GM19467 (cell line): ENCODE data around the gene PLCL1.

Experiments used
- ATAC-seq: cut with Tn5 transposase; IDR thresholded peaks from one replicate; pipeline ENCODE4 v1.9.1; 2021; ENCODE audit warnings: mild to moderate bottlenecking, moderate library complexity; ENCODE audit not compliant: unreplicated experiment

Gene PLCL1

GRCh38 chr2:197946562-197946961 is 142.2 kb downstream of the PLCL1 start:
- ATAC-seq = no peak

- no peak for ATAC-seq
Measured at GRCh38 chr2:197947219-197947757, 142.9 kb downstream of the PLCL1 start.

- no peak for ATAC-seq
Measured at GRCh38 chr2:197949224-197949623, 144.8 kb downstream of the PLCL1 start.

GRCh38 chr2:197950006-197950405 is 145.6 kb downstream of the PLCL1 start:
- no peak for ATAC-seq

GRCh38 chr2:197950724-197951123 is 146.3 kb downstream of the PLCL1 start:
- ATAC-seq = no peak

- no peak for ATAC-seq
Measured at GRCh38 chr2:197952540-197953202, 148.3 kb downstream of the PLCL1 start.

- ATAC-seq = no peak
Measured at GRCh38 chr2:197954328-197954727, 149.9 kb downstream of the PLCL1 start.

GRCh38 chr2:197958592-197959150 is 154.3 kb downstream of the PLCL1 start:
- ATAC-seq = no peak

- no peak for ATAC-seq
Measured at GRCh38 chr2:197959383-197959782, 155.0 kb downstream of the PLCL1 start.

- no peak for ATAC-seq
Measured at GRCh38 chr2:197960786-197961185, 156.4 kb downstream of the PLCL1 start.

- no peak for ATAC-seq
Measured at GRCh38 chr2:197964720-197965119, 160.3 kb downstream of the PLCL1 start.

GRCh38 chr2:197965756-197966155 is 161.4 kb downstream of the PLCL1 start:
- no peak for ATAC-seq

GRCh38 chr2:197969391-197969893 is 165.0 kb downstream of the PLCL1 start:
- no peak for ATAC-seq

GRCh38 chr2:197972061-197972460 is 167.7 kb downstream of the PLCL1 start:
- no peak for ATAC-seq

GRCh38 chr2:197972587-197972986 is 168.2 kb downstream of the PLCL1 start:
- ATAC-seq = no peak

GRCh38 chr2:197973772-197974171 is 169.4 kb downstream of the PLCL1 start:
- ATAC-seq = no peak

GRCh38 chr2:197975931-197976519 is 171.6 kb downstream of the PLCL1 start:
- no peak for ATAC-seq

GRCh38 chr2:197978971-197979370 is 174.6 kb downstream of the PLCL1 start:
- no peak for ATAC-seq

- no peak for ATAC-seq
Measured at GRCh38 chr2:197982565-197982964, 178.2 kb downstream of the PLCL1 start.

- ATAC-seq = no peak
Measured at GRCh38 chr2:197985029-197985638, 180.7 kb downstream of the PLCL1 start.

- no peak for ATAC-seq
Measured at GRCh38 chr2:197986977-197987376, 182.6 kb downstream of the PLCL1 start.

- no peak for ATAC-seq
Measured at GRCh38 chr2:197990356-197990755, 186.0 kb downstream of the PLCL1 start.
